ENCODE data around the gene RNPEPL1.
"Not testable (repeated sequence)": the region's sequence is repeated elsewhere in the genome, so short reads cannot be mapped to it uniquely, and the experiment has no call there.

The RNPEPL1 gene

GRCh38 chr2:240567872-240568677, at the start of gene RNPEPL1:
TSS of gene RNPEPL1 (plus strand) at chr2:240568484. CDS start at chr2:240568587, 103 bp downstream.
- Histone ChIP-seq H3K27ac (ENCODE audit: low read depth, low read length) (no peak within 1 kb of the TSS), H3K27me3 (ENCODE audit: control insufficient read depth, insufficient read depth, low read length) (peaks cover 31% of the 10 kb centered on the region), H3K36me3 (ENCODE audit: control insufficient read depth, insufficient read depth, low read length) (no peaks in the 10 kb centered on the region), H3K9me3 (ENCODE audit: control insufficient read depth, insufficient read depth, low read length) (no peaks in the 10 kb centered on the region), H3K4me1 (ENCODE audit: control insufficient read depth, insufficient read depth, low read length) (peaks cover 6% of the 10 kb centered on the region), H3K4me3 (ENCODE audit: low read depth, low read length) (peak within 1 kb of the TSS; percentile 62), H3K9ac (ENCODE audit: low read depth, low read length) (no peak within 1 kb of the TSS; the same call in 1 of the 2 replicates)

- Histone ChIP-seq H3K4me3 (ENCODE audit: low read depth, low read length) (no peak overlapping the region), H3K27ac (ENCODE audit: low read depth, low read length) (no peak overlapping the region), H3K36me3 (ENCODE audit: control insufficient read depth, insufficient read depth, low read length) (no peaks in the 10 kb centered on the region), H3K9me3 (ENCODE audit: control insufficient read depth, insufficient read depth, low read length) (peaks cover 14% of the 10 kb centered on the region), H3K4me1 (ENCODE audit: control insufficient read depth, insufficient read depth, low read length) (peaks cover 6% of the 10 kb centered on the region; the same call in 1 of the 2 replicates), H3K9ac (ENCODE audit: low read depth, low read length) (no peak overlapping the region), H3K27me3 (ENCODE audit: control insufficient read depth, insufficient read depth, low read length) (peaks cover 28% of the 10 kb centered on the region)
These were observed 49.3 kb upstream of the RNPEPL1 start for GRCh38 chr2:240518981-240519380.

GRCh38 chr2:240519396-240520129, 48.7 kb upstream of the RNPEPL1 start:
- H3K4me3 ChIP-seq (ENCODE audit: low read depth, low read length): peak overlapping the region; percentile 47
- no peaks in the 10 kb centered on the region for H3K36me3 ChIP-seq (ENCODE audit: control insufficient read depth, insufficient read depth, low read length)
- peaks cover 15% of the 10 kb centered on the region for H3K9me3 ChIP-seq (ENCODE audit: control insufficient read depth, insufficient read depth, low read length)
- H3K27ac ChIP-seq (ENCODE audit: low read depth, low read length): no peak overlapping the region
- peaks cover 6% of the 10 kb centered on the region; the same call in 1 of the 2 replicates for H3K4me1 ChIP-seq (ENCODE audit: control insufficient read depth, insufficient read depth, low read length)
- peaks cover 28% of the 10 kb centered on the region for H3K27me3 ChIP-seq (ENCODE audit: control insufficient read depth, insufficient read depth, low read length)
- no peak overlapping the region for H3K9ac ChIP-seq (ENCODE audit: low read depth, low read length)

- Histone ChIP-seq H3K9ac (ENCODE audit: low read depth, low read length) (no peak overlapping the region), H3K36me3 (ENCODE audit: control insufficient read depth, insufficient read depth, low read length) (no peaks in the 10 kb centered on the region), H3K4me3 (ENCODE audit: low read depth, low read length) (peak overlapping the region; percentile 47)
These were observed 47.9 kb upstream of the RNPEPL1 start for GRCh38 chr2:240520130-240520973.

GRCh38 chr2:240520974-240521350, 47.3 kb upstream of the RNPEPL1 start:
- no peak overlapping the region for H3K9ac ChIP-seq (ENCODE audit: low read depth, low read length)
- peaks cover 28% of the 10 kb centered on the region for H3K9me3 ChIP-seq (ENCODE audit: control insufficient read depth, insufficient read depth, low read length)
- peaks cover 6% of the 10 kb centered on the region; the same call in 1 of the 2 replicates for H3K4me1 ChIP-seq (ENCODE audit: control insufficient read depth, insufficient read depth, low read length)
- H3K27ac ChIP-seq (ENCODE audit: low read depth, low read length): no peak overlapping the region
- no peak overlapping the region for H3K4me3 ChIP-seq (ENCODE audit: low read depth, low read length)
- no peaks in the 10 kb centered on the region for H3K36me3 ChIP-seq (ENCODE audit: control insufficient read depth, insufficient read depth, low read length)
- peaks cover 28% of the 10 kb centered on the region for H3K27me3 ChIP-seq (ENCODE audit: control insufficient read depth, insufficient read depth, low read length)

More at GRCh38 chr2:240520130-240520973, 47.9 kb upstream of the RNPEPL1 start:
- H3K27ac ChIP-seq (ENCODE audit: low read depth, low read length): no peak overlapping the region
- H3K27me3 ChIP-seq (ENCODE audit: control insufficient read depth, insufficient read depth, low read length): peaks cover 28% of the 10 kb centered on the region
- peaks cover 22% of the 10 kb centered on the region for H3K9me3 ChIP-seq (ENCODE audit: control insufficient read depth, insufficient read depth, low read length)
- H3K4me1 ChIP-seq (ENCODE audit: control insufficient read depth, insufficient read depth, low read length): peaks cover 6% of the 10 kb centered on the region; the same call in 1 of the 2 replicates

- not testable (repeated sequence) for H3K27ac ChIP-seq (ENCODE audit: low read depth, low read length); H3K9ac ChIP-seq (ENCODE audit: low read depth, low read length); H3K4me1 ChIP-seq (ENCODE audit: control insufficient read depth, insufficient read depth, low read length); H3K4me3 ChIP-seq (ENCODE audit: low read depth, low read length); H3K36me3 ChIP-seq (ENCODE audit: control insufficient read depth, insufficient read depth, low read length)
- Histone ChIP-seq H3K27me3 (ENCODE audit: control insufficient read depth, insufficient read depth, low read length) (peaks cover 28% of the 10 kb centered on the region), H3K9me3 (ENCODE audit: control insufficient read depth, insufficient read depth, low read length) (peaks cover 34% of the 10 kb centered on the region)
These were observed 46.4 kb upstream of the RNPEPL1 start for GRCh38 chr2:240521885-240522284.

- Histone ChIP-seq H3K27me3 (ENCODE audit: control insufficient read depth, insufficient read depth, low read length) (peaks cover 28% of the 10 kb centered on the region), H3K4me3 (ENCODE audit: low read depth, low read length) (no peak overlapping the region), H3K27ac (ENCODE audit: low read depth, low read length) (no peak overlapping the region), H3K9ac (ENCODE audit: low read depth, low read length) (no peak overlapping the region), H3K4me1 (ENCODE audit: control insufficient read depth, insufficient read depth, low read length) (peaks cover 6% of the 10 kb centered on the region; the same call in 1 of the 2 replicates), H3K9me3 (ENCODE audit: control insufficient read depth, insufficient read depth, low read length) (peaks cover 34% of the 10 kb centered on the region), H3K36me3 (ENCODE audit: control insufficient read depth, insufficient read depth, low read length) (no peaks in the 10 kb centered on the region)
These were observed 45.9 kb upstream of the RNPEPL1 start for GRCh38 chr2:240522406-240522805.

GRCh38 chr2:240523451-240524281, 44.6 kb upstream of the RNPEPL1 start:
- peaks cover 23% of the 10 kb centered on the region for H3K27me3 ChIP-seq (ENCODE audit: control insufficient read depth, insufficient read depth, low read length)
- no peaks in the 10 kb centered on the region for H3K36me3 ChIP-seq (ENCODE audit: control insufficient read depth, insufficient read depth, low read length)
- peaks cover 34% of the 10 kb centered on the region for H3K9me3 ChIP-seq (ENCODE audit: control insufficient read depth, insufficient read depth, low read length)
- H3K4me1 ChIP-seq (ENCODE audit: control insufficient read depth, insufficient read depth, low read length): peaks cover 6% of the 10 kb centered on the region; the same call in 1 of the 2 replicates
- H3K9ac ChIP-seq (ENCODE audit: low read depth, low read length): no peak overlapping the region
- no peak overlapping the region for H3K4me3 ChIP-seq (ENCODE audit: low read depth, low read length)
- H3K27ac ChIP-seq (ENCODE audit: low read depth, low read length): no peak overlapping the region

GRCh38 chr2:240524963-240525718, 43.1 kb upstream of the RNPEPL1 start:
- no peaks in the 10 kb centered on the region for H3K36me3 ChIP-seq (ENCODE audit: control insufficient read depth, insufficient read depth, low read length)
- no peak overlapping the region for H3K9ac ChIP-seq (ENCODE audit: low read depth, low read length)
- peaks cover 34% of the 10 kb centered on the region for H3K9me3 ChIP-seq (ENCODE audit: control insufficient read depth, insufficient read depth, low read length)

More at GRCh38 chr2:240524963-240525718, 43.1 kb upstream of the RNPEPL1 start:
- Histone ChIP-seq H3K4me3 (ENCODE audit: low read depth, low read length) (no peak overlapping the region), H3K27ac (ENCODE audit: low read depth, low read length) (no peak overlapping the region), H3K27me3 (ENCODE audit: control insufficient read depth, insufficient read depth, low read length) (peaks cover 8% of the 10 kb centered on the region), H3K4me1 (ENCODE audit: control insufficient read depth, insufficient read depth, low read length) (no peaks in the 10 kb centered on the region)

All from HUES48 (cell line).